Measurements from ENCODE around the gene HEATR1.
"Not testable (repeated sequence)": the region's sequence is repeated elsewhere in the genome, so short reads cannot be mapped to it uniquely, and the experiment has no call there.

The HEATR1 gene

GRCh38 chr1:236607597-236607996 lies 3.3 kb upstream of the HEATR1 start:
- H3K4me1 Mint-ChIP-seq: peaks cover 22% of the 10 kb centered on the region
- H3K4me3 Mint-ChIP-seq, H3K9me3 Mint-ChIP-seq, H3K36me3 Mint-ChIP-seq, H3K27ac Mint-ChIP-seq: not testable (repeated sequence)
- peaks cover 23% of the 10 kb centered on the region for H3K27me3 Mint-ChIP-seq

GRCh38 chr1:236604905-236605806 lies 840 bp upstream of the HEATR1 start:
- peaks cover 41% of the 10 kb centered on the region for H3K4me1 Mint-ChIP-seq
- H3K36me3 Mint-ChIP-seq: peaks cover 8% of the 10 kb centered on the region
- peaks cover 13% of the 10 kb centered on the region for H3K27me3 Mint-ChIP-seq
- H3K27ac Mint-ChIP-seq: peak overlapping the region; percentile 93
- H3K9me3 Mint-ChIP-seq: no peaks in the 10 kb centered on the region
- peak overlapping the region; percentile 95 for H3K4me3 Mint-ChIP-seq

GRCh38 chr1:236602171-236602570 lies 2.1 kb downstream of the HEATR1 start:
- no peaks in the 10 kb centered on the region for H3K27me3 Mint-ChIP-seq
- no peaks in the 10 kb centered on the region for H3K9me3 Mint-ChIP-seq
- H3K27ac Mint-ChIP-seq: no peak overlapping the region
- peak overlapping the region; percentile 95 for H3K4me3 Mint-ChIP-seq
- H3K4me1 Mint-ChIP-seq: peaks cover 54% of the 10 kb centered on the region
- peaks cover 13% of the 10 kb centered on the region for H3K36me3 Mint-ChIP-seq

GRCh38 chr1:236590553-236591150 lies 13.7 kb downstream of the HEATR1 start:
- Mint-ChIP-seq H3K27me3 (no peaks in the 10 kb centered on the region), H3K27ac (no peak overlapping the region), H3K9me3 (no peaks in the 10 kb centered on the region), H3K4me1 (peaks cover 30% of the 10 kb centered on the region), H3K4me3 (no peak overlapping the region), H3K36me3 (peaks cover 22% of the 10 kb centered on the region)

GRCh38 chr1:236589531-236589930 lies 14.8 kb downstream of the HEATR1 start:
- H3K4me1 Mint-ChIP-seq: peaks cover 26% of the 10 kb centered on the region
- H3K36me3 Mint-ChIP-seq: peaks cover 22% of the 10 kb centered on the region
- no peak overlapping the region for H3K4me3 Mint-ChIP-seq
- H3K9me3 Mint-ChIP-seq: no peaks in the 10 kb centered on the region
- no peaks in the 10 kb centered on the region for H3K27me3 Mint-ChIP-seq
- no peak overlapping the region for H3K27ac Mint-ChIP-seq

- H3K36me3 Mint-ChIP-seq: peaks cover 17% of the 10 kb centered on the region
- no peak overlapping the region for H3K27ac Mint-ChIP-seq
- no peaks in the 10 kb centered on the region for H3K9me3 Mint-ChIP-seq
- no peak overlapping the region for H3K4me3 Mint-ChIP-seq
- no peaks in the 10 kb centered on the region for H3K4me1 Mint-ChIP-seq
- no peaks in the 10 kb centered on the region for H3K27me3 Mint-ChIP-seq
Measured at GRCh38 chr1:236581528-236581927, 22.8 kb downstream of the HEATR1 start.

GRCh38 chr1:236580404-236580803 lies 23.9 kb downstream of the HEATR1 start:
- H3K36me3 Mint-ChIP-seq: peaks cover 15% of the 10 kb centered on the region
- not testable (repeated sequence) for H3K27ac Mint-ChIP-seq, H3K27me3 Mint-ChIP-seq, H3K9me3 Mint-ChIP-seq, H3K4me1 Mint-ChIP-seq, H3K4me3 Mint-ChIP-seq

GRCh38 chr1:236578661-236579060 lies 25.7 kb downstream of the HEATR1 start:
- Mint-ChIP-seq H3K4me3 (no peak overlapping the region), H3K9me3 (no peaks in the 10 kb centered on the region), H3K27ac (no peak overlapping the region), H3K27me3 (no peaks in the 10 kb centered on the region), H3K36me3 (peaks cover 13% of the 10 kb centered on the region), H3K4me1 (peaks cover 3% of the 10 kb centered on the region)

GRCh38 chr1:236577041-236577440 lies 27.3 kb downstream of the HEATR1 start:
- H3K4me3 Mint-ChIP-seq, H3K4me1 Mint-ChIP-seq, H3K27ac Mint-ChIP-seq, H3K27me3 Mint-ChIP-seq, H3K9me3 Mint-ChIP-seq: not testable (repeated sequence)
- peaks cover 13% of the 10 kb centered on the region for H3K36me3 Mint-ChIP-seq

- peaks cover 3% of the 10 kb centered on the region for H3K4me1 Mint-ChIP-seq
- H3K36me3 Mint-ChIP-seq: peaks cover 8% of the 10 kb centered on the region
- H3K27me3 Mint-ChIP-seq: no peaks in the 10 kb centered on the region
- H3K4me3 Mint-ChIP-seq: no peak overlapping the region
- H3K9me3 Mint-ChIP-seq: no peaks in the 10 kb centered on the region
- H3K27ac Mint-ChIP-seq: no peak overlapping the region
Measured at GRCh38 chr1:236576004-236576403, 28.3 kb downstream of the HEATR1 start.

GRCh38 chr1:236575523-236575922 lies 28.8 kb downstream of the HEATR1 start:
- Mint-ChIP-seq H3K27ac (no peak overlapping the region), H3K27me3 (no peaks in the 10 kb centered on the region), H3K4me1 (peaks cover 3% of the 10 kb centered on the region), H3K9me3 (no peaks in the 10 kb centered on the region), H3K4me3 (no peak overlapping the region), H3K36me3 (peaks cover 8% of the 10 kb centered on the region)

- H3K9me3 Mint-ChIP-seq: no peaks in the 10 kb centered on the region
- H3K4me1 Mint-ChIP-seq: no peaks in the 10 kb centered on the region
- peaks cover 22% of the 10 kb centered on the region for H3K36me3 Mint-ChIP-seq
- no peaks in the 10 kb centered on the region for H3K27me3 Mint-ChIP-seq
- H3K27ac Mint-ChIP-seq: no peak overlapping the region
- no peak overlapping the region for H3K4me3 Mint-ChIP-seq
Measured at GRCh38 chr1:236568285-236568894, 35.9 kb downstream of the HEATR1 start.

GRCh38 chr1:236565530-236565929 lies 38.8 kb downstream of the HEATR1 start:
- H3K4me1 Mint-ChIP-seq: no peaks in the 10 kb centered on the region
- H3K36me3 Mint-ChIP-seq: peaks cover 26% of the 10 kb centered on the region
- H3K9me3 Mint-ChIP-seq: no peaks in the 10 kb centered on the region
- no peaks in the 10 kb centered on the region for H3K27me3 Mint-ChIP-seq
- H3K4me3 Mint-ChIP-seq: no peak overlapping the region
- no peak overlapping the region for H3K27ac Mint-ChIP-seq

GRCh38 chr1:236561976-236562375 lies 42.3 kb downstream of the HEATR1 start:
- H3K4me1 Mint-ChIP-seq: no peaks in the 10 kb centered on the region
- H3K27me3 Mint-ChIP-seq: no peaks in the 10 kb centered on the region
- no peaks in the 10 kb centered on the region for H3K9me3 Mint-ChIP-seq
- H3K4me3 Mint-ChIP-seq: no peak overlapping the region
- H3K36me3 Mint-ChIP-seq: peaks cover 19% of the 10 kb centered on the region
- no peak overlapping the region for H3K27ac Mint-ChIP-seq

GRCh38 chr1:236560213-236560771 lies 44.0 kb downstream of the HEATR1 start:
- Mint-ChIP-seq H3K27me3 (no peaks in the 10 kb centered on the region), H3K4me3 (no peak overlapping the region), H3K4me1 (no peaks in the 10 kb centered on the region), H3K36me3 (peaks cover 22% of the 10 kb centered on the region), H3K27ac (no peak overlapping the region), H3K9me3 (no peaks in the 10 kb centered on the region)

- Mint-ChIP-seq H3K4me1 (no peaks in the 10 kb centered on the region), H3K4me3 (no peak overlapping the region), H3K27ac (no peak overlapping the region), H3K9me3 (no peaks in the 10 kb centered on the region), H3K27me3 (no peaks in the 10 kb centered on the region), H3K36me3 (peaks cover 18% of the 10 kb centered on the region)
Measured at GRCh38 chr1:236558846-236559245, 45.5 kb downstream of the HEATR1 start.
